HCT116 (cell line): Measurements from ENCODE around the gene PLAAT2. TPM values are rescaled to one million over a fixed set of nuclear protein-coding genes. Genes with fewer than 3 reads are reported as not detected.

Experiments used
- ATAC-seq: fragments of 200-7000 bp; cut with Tn5 transposase; 2 replicates; pipeline ENCODE4 v1.9.1; 2020; ENCODE audit warnings: mild to moderate bottlenecking, moderate library complexity
- BruUV-seq: library from RNA; stranded (reverse); fragments of 400-500 nt; replicated peaks from 2 replicates; lab custom pipeline; 2021; lab: Mats Ljungman, UMichigan
- CTCF ChIA-PET: fragments of 300-600 bp; sonication (Branson Sonifier 250); formaldehyde crosslinking; loops from one replicate; lab custom pipeline; 2021; ENCODE audit warnings: antibody characterized with exemption; lab: Charles Lee
- POLR2A ChIA-PET: fragments of 300-600, 350-600 bp; sonication (Branson Sonifier 250); formaldehyde crosslinking; loops from one replicate; lab custom pipeline; 2021; ENCODE audit warnings: antibody characterized with exemption; lab: Charles Lee
- RAD21 ChIA-PET, 2 experiments: fragments of 300-600 bp; sonication (Branson Sonifier 250); formaldehyde crosslinking; loops; one replicate each; lab custom pipeline; 2023; ENCODE audit warnings: low total read pairs in 2 of 2; ENCODE audit not compliant: uncharacterized antibody in 2 of 2, unreplicated experiment in 2 of 2, low non-redundant PET in 1 of 2; lab: Charles Lee
- DNase-seq: peaks from one replicate; pipeline ENCODE4 v3.0.0-alpha.2; 2010; ENCODE audit warnings: low read depth, low spot score
- H2AFZ ChIP-seq: fragments of 200-600 bp; shearing (Covaris generic), sonication (generic); 2 replicates; pipeline ENCODE4 v1.6.1; 2017; ENCODE audit warnings: low read depth, mixed run types, mixed read lengths, antibody characterized with exemption, low read length; ENCODE audit not compliant: poor library complexity, severe bottlenecking
- H3K27ac ChIP-seq: 2 replicates; pipeline ENCODE4 v1.5.1; 2012; ENCODE audit warnings: low read depth, low read length
- H3K27me3 ChIP-seq: fragments of 200-600 bp; sonication (generic); 2 replicates; pipeline ENCODE4 v1.6.1; 2016; ENCODE audit warnings: mixed run types, low read length, mixed read lengths; ENCODE audit not compliant: insufficient read depth
- H3K36me3 ChIP-seq, 2 experiments: fragments of 200-500 bp in 1 of 2; fragments of 200-600 bp in 1 of 2; sonication (Bioruptor generic) in 1 of 2; sonication (generic) in 1 of 2; 2 replicates each; pipeline versions ENCODE4 v1.5.1 to v1.6.1; 2014 to 2016; ENCODE audit warnings: low read length in 2 of 2, inconsistent platforms in 1 of 2, mixed read lengths in 1 of 2, mixed run types in 1 of 2; ENCODE audit not compliant: insufficient read depth in 2 of 2, control insufficient read depth in 1 of 2
- H3K4me1 ChIP-seq, 2 experiments: fragments of 200-600 bp in 1 of 2; sonication (generic) in 1 of 2; 2 replicates each; pipeline versions ENCODE4 v1.5.1 to v1.6.1; 2012 to 2017; ENCODE audit warnings: low read length in 2 of 2, inconsistent platforms in 1 of 2, mild to moderate bottlenecking in 1 of 2, mixed read lengths in 1 of 2, mixed run types in 1 of 2, moderate library complexity in 1 of 2; ENCODE audit not compliant: insufficient read depth in 2 of 2, control insufficient read depth in 1 of 2
- H3K4me2 ChIP-seq: fragments of 200-600 bp; sonication (generic); 2 replicates; pipeline ENCODE4 v1.6.1; 2017; ENCODE audit warnings: mixed run types, low read length, mixed read lengths
- H3K4me3 ChIP-seq, 2 experiments: fragments of 200-600 bp in 1 of 2; sonication (generic) in 1 of 2; replicated peaks in 1 of 2; 2 replicates each; pipeline ENCODE4 v1.5.1; 2011 to 2016; ENCODE audit warnings: low read length in 2 of 2, control low read depth in 1 of 2, low read depth in 1 of 2, mild to moderate bottlenecking in 1 of 2, mixed read lengths in 1 of 2, mixed run types in 1 of 2
- H3K79me2 ChIP-seq: fragments of 200-600 bp; sonication (generic); 2 replicates; pipeline ENCODE4 v1.6.1; 2017; ENCODE audit warnings: mild to moderate bottlenecking, mixed run types, low read length, moderate library complexity, mixed read lengths; ENCODE audit not compliant: insufficient read depth
- H3K9ac ChIP-seq: fragments of 200-600 bp; sonication (generic); 2 replicates; pipeline ENCODE4 v1.6.1; 2016; ENCODE audit warnings: low read length, mixed read lengths
- H3K9me2 ChIP-seq: fragments of 200-600 bp; sonication (generic), shearing (Covaris generic); 2 replicates; pipeline ENCODE4 v1.6.1; 2017; ENCODE audit warnings: mixed run types, mild to moderate bottlenecking, moderate library complexity; ENCODE audit not compliant: insufficient read depth
- H3K9me3 ChIP-seq, 2 experiments: fragments of 200-500 bp in 1 of 2; fragments of 200-600 bp in 1 of 2; sonication (Bioruptor generic) in 1 of 2; sonication (generic) in 1 of 2; 2 replicates each; pipeline ENCODE4 v1.6.1; 2014 to 2017; ENCODE audit warnings: low read length in 2 of 2, mixed read lengths in 2 of 2, inconsistent platforms in 1 of 2, low read depth in 1 of 2, mild to moderate bottlenecking in 1 of 2, mixed run types in 1 of 2, moderate library complexity in 1 of 2; ENCODE audit not compliant: control insufficient read depth in 1 of 2, insufficient read depth in 1 of 2
- H4K20me1 ChIP-seq: fragments of 200-600 bp; sonication (generic), shearing (Covaris generic); 2 replicates; pipeline ENCODE4 v1.6.1; 2017; ENCODE audit warnings: mixed run types, mild to moderate bottlenecking, moderate library complexity; ENCODE audit not compliant: insufficient read depth
- CBX3 ChIP-seq: IDR thresholded peaks from 2 replicates; pipeline ENCODE4 v1.6.1; 2012; ENCODE audit warnings: low read depth
- CEBPB ChIP-seq: IDR thresholded peaks from 2 replicates; pipeline ENCODE4 v1.6.1; 2012; ENCODE audit warnings: low read depth
- EGR1 ChIP-seq: IDR thresholded peaks from 2 replicates; pipeline ENCODE4 v1.6.1; 2012; ENCODE audit warnings: low read depth
- ELF1 ChIP-seq: IDR thresholded peaks from 2 replicates; pipeline ENCODE4 v1.6.1; 2012; ENCODE audit warnings: low read depth, borderline replicate concordance
- EZH2 ChIP-seq: fragments of 200-600 bp; sonication (generic); IDR thresholded peaks from 2 replicates; pipeline ENCODE4 v1.6.1; 2017; ENCODE audit warnings: antibody characterized with exemption, mixed run types
- EZH2phosphoT487 ChIP-seq: fragments of 200-600 bp; IDR thresholded peaks from 2 replicates; pipeline ENCODE4 v1.6.1; 2018; ENCODE audit warnings: antibody characterized with exemption, borderline replicate concordance
- POLR2AphosphoS5 ChIP-seq: IDR thresholded peaks from 2 replicates; pipeline ENCODE4 v1.6.1; 2011; ENCODE audit warnings: mild to moderate bottlenecking, low read depth, low read length, moderate library complexity
- SP1 ChIP-seq: IDR thresholded peaks from 2 replicates; pipeline ENCODE4 v1.6.1; 2012; ENCODE audit warnings: low read depth
- TCF7L2 ChIP-seq: IDR thresholded peaks from 2 replicates; pipeline ENCODE4 v1.7.0; 2011; ENCODE audit warnings: borderline replicate concordance, inconsistent platforms; ENCODE audit not compliant: insufficient read depth, insufficient read length; ENCODE audit errors: extremely low read depth
- ZFX ChIP-seq: fragments of 450-650 bp; IDR thresholded peaks from 2 replicates; pipeline ENCODE4 v1.6.1; 2017
- ZNF274 ChIP-seq: fragments of 200-500 bp; sonication (Bioruptor generic); IDR thresholded peaks from 2 replicates; pipeline ENCODE4 v1.6.1; 2014; ENCODE audit warnings: mild to moderate bottlenecking, low read depth, low read length, inconsistent platforms
- intact Hi-C: fragments of 100-400 bp; cut with micrococcal nuclease; formaldehyde crosslinking; loops from 2 replicates; pipeline ENCODE4 v1.10.0; 2022
- total RNA-seq: library from RNA; stranded (reverse); gene quantifications from one replicate; pipeline ENCODE4 v1.2.1, GENCODE V29; 2021; ENCODE audit not compliant: unreplicated experiment
- TF ChIP-seq, protein P1 (sequence below): IDR thresholded peaks from 2 replicates; pipeline ENCODE4 v1.6.1; 2012; ENCODE audit warnings: low read depth

Gene PLAAT2
- total RNA-seq, 1 experiment from 2014 or later = not detected

DNA sequence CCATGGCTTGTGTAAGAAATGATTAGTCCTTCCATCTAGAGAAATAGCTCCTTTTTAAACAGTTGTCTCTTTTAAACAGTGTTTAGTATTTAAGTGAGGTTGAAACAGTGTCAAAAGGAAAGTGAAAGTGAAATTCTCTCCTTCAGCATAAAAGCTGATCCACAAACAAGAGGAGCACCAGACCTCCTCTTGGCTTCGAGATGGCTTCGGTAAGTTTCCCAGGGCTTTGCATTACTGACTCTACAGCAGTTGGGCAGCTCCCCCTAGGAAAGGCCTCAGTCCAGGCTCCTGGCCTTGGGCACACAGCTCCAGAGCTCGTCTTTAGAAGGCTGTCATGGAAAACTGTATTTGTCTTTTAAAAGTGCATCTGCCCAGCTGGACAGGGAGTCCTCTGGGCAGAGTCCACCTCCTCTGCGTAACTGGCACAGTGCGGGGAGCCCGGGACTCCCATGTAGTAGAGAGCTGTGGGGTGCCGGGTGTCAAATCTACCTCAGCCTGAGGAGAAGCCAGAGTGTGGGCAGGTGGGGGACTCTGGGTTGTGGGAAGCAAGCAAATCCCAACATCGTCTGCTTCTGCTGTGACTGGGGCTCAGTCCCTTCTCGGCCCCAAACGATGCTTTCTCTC lies 26.4 kb downstream of the PLAAT2 start, which contains the start of gene PLAAT4:
Gene PLAAT4 (plus strand): TSS at position 140 of the 624 bp plus-strand sequence. CDS start 61 bp downstream, at position 201.
- no peak for ATAC-seq
- Histone ChIP-seq H3K79me2 (no peaks in the 10 kb centered on the region), H3K27me3 (no peaks in the 10 kb centered on the region; the same call in 1 of the 2 replicates), H2AFZ (no peak within 1 kb of the TSS), H4K20me1 (no peaks in the 10 kb centered on the region), H3K27ac (no peak within 1 kb of the TSS), H3K4me3 (no peak within 1 kb of the TSS), H3K4me1 (peaks cover 0 to under 1% of the 10 kb centered on the region in 2 experiments; a peak in 2 of 4 replicates), H3K9me2 (no peaks in the 10 kb centered on the region), H3K9me3 (no peaks in the 10 kb centered on the region)
- intact Hi-C loops = no loop called here
- POLR2A ChIA-PET = no interaction called here
- DNase-seq = no peak
- TF ChIP-seq CEBPB (no peak), ELF1 (no peak), TCF7L2 (no peak), POLR2AphosphoS5 (no peak), EZH2phosphoT487 (no peak), EZH2 (no peak), EGR1 (no peak), ZNF274 (no peak), SP1 (no peak), ZFX (no peak), CBX3 (no peak)
- TF ChIP-seq, protein P1, sequence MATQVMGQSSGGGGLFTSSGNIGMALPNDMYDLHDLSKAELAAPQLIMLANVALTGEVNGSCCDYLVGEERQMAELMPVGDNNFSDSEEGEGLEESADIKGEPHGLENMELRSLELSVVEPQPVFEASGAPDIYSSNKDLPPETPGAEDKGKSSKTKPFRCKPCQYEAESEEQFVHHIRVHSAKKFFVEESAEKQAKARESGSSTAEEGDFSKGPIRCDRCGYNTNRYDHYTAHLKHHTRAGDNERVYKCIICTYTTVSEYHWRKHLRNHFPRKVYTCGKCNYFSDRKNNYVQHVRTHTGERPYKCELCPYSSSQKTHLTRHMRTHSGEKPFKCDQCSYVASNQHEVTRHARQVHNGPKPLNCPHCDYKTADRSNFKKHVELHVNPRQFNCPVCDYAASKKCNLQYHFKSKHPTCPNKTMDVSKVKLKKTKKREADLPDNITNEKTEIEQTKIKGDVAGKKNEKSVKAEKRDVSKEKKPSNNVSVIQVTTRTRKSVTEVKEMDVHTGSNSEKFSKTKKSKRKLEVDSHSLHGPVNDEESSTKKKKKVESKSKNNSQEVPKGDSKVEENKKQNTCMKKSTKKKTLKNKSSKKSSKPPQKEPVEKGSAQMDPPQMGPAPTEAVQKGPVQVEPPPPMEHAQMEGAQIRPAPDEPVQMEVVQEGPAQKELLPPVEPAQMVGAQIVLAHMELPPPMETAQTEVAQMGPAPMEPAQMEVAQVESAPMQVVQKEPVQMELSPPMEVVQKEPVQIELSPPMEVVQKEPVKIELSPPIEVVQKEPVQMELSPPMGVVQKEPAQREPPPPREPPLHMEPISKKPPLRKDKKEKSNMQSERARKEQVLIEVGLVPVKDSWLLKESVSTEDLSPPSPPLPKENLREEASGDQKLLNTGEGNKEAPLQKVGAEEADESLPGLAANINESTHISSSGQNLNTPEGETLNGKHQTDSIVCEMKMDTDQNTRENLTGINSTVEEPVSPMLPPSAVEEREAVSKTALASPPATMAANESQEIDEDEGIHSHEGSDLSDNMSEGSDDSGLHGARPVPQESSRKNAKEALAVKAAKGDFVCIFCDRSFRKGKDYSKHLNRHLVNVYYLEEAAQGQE = no peak
- TF ChIP-seq, all 23 proteins: peak for 0
- Histone ChIP-seq H3K9ac (no peak within 1 kb of the TSS), H3K36me3 (no peaks in the 10 kb centered on the region), H3K4me2 (peak within 1 kb of the TSS; percentile 27; the same call in 1 of the 2 replicates)
- ChIA-PET CTCF (no interaction called here), RAD21 (no interaction called here)
- no TSS peak for BruUV-seq
